Amniotic epithelial cell (primary cell): ENCODE results near the gene MTHFD1L.

Experiments
- DNase-seq: peaks from one replicate; pipeline ENCODE4 v3.0.0-alpha.2; 2010; ENCODE audit warnings: low read depth

The MTHFD1L gene

GRCh38 chr6:150991487-150991886 is 126.0 kb downstream of the MTHFD1L start:
- no peak for DNase-seq

- DNase-seq, result no peak
Measured at GRCh38 chr6:150992262-150992661, 126.8 kb downstream of the MTHFD1L start.

DNA sequence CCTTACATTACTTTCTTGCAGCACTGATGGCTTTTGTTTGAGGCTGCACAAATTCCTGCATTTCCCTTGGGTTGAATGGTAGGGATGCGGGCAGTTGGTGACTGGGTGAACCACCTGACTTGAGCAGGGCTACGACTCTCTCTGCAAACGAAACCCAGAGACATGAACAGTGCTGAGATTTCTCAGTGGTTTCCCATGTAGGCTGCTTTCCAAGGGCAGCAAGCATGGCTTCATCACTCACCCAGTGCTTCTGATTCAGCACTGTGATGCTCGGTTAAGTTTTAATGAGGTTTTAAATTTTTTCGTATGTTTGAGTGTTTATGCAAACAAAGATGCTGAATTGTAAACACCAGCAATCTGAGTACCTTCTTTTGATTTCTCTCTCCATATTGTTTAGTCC is 127.2 kb downstream of the MTHFD1L start:
- no peak for DNase-seq

- DNase-seq, result no peak
Measured at GRCh38 chr6:150993253-150993652, 127.8 kb downstream of the MTHFD1L start.

GRCh38 chr6:150994026-150994425 is 128.5 kb downstream of the MTHFD1L start:
- DNase-seq, result no peak

- no peak for DNase-seq
Measured at GRCh38 chr6:150996968-150997367, 131.5 kb downstream of the MTHFD1L start.

GRCh38 chr6:150999107-150999506 is 133.6 kb downstream of the MTHFD1L start:
- DNase-seq, result peak; percentile 69

DNA sequence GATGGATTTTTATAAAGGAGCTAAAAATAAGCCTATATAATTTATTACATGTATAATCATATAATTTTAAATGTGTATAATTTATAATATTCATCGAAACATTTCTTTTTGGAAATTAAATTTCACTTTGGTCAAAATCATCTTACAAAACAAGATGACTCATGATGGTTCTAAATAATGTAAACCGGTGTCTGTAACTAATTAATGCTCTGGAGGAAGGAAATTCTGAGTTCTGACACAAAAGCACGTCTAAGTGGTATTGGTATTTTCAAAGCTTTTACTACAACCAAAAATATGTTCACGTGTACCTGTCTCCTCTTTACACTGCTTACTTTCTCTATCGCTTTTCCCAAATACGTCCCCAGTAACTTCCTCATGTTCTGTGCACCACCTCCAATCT is 134.1 kb downstream of the MTHFD1L start:
- DNase-seq, result no peak

GRCh38 chr6:151001387-151002056 is 136.0 kb downstream of the MTHFD1L start:
- peak; percentile 46 for DNase-seq

DNA sequence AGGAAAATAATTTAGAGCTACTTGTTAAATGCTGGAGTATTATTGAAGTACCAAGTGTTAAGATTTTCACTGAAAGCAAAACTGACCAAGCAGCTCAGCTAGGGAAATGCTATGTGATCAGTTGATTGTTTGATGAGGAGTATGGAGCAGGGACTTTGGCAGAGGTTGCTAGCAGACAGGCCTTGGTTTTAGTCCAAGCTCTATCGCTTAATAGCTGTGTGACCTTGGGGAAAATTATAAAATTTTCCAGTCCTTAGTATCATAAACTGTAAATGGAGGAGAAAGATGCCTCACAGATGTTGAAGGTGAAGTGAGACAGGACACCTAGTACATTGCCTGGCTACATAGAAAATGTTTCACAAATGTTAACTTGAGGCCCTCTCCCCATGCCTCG is 136.6 kb downstream of the MTHFD1L start:
- no peak for DNase-seq

DNA sequence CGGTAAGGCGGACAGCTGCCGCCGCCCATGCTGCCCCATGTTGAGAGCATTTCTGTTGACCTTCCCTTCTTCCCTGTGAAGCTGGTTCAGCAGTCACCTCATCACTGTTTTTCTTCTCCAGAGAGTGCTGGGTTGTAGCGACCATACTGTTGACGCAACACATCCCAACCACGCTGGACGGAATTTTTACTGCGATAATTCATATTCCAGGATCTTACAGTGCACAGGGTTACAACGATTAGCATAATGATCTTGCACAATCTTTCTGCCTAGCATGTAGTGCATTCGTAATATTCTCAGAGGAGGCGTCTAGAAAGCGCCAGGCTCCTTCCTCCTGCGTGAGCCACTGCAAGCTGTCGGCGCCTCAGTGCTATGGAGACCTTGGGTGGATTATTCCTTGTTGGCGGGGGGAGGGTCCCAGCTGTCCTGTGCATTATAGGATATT is 137.0 kb downstream of the MTHFD1L start:
- peak; percentile 73 for DNase-seq

- DNase-seq, result peak; percentile 94
Measured at GRCh38 chr6:151004383-151005024, 139.0 kb downstream of the MTHFD1L start.

GRCh38 chr6:151005164-151005563 is 139.7 kb downstream of the MTHFD1L start:
- no peak for DNase-seq

DNA sequence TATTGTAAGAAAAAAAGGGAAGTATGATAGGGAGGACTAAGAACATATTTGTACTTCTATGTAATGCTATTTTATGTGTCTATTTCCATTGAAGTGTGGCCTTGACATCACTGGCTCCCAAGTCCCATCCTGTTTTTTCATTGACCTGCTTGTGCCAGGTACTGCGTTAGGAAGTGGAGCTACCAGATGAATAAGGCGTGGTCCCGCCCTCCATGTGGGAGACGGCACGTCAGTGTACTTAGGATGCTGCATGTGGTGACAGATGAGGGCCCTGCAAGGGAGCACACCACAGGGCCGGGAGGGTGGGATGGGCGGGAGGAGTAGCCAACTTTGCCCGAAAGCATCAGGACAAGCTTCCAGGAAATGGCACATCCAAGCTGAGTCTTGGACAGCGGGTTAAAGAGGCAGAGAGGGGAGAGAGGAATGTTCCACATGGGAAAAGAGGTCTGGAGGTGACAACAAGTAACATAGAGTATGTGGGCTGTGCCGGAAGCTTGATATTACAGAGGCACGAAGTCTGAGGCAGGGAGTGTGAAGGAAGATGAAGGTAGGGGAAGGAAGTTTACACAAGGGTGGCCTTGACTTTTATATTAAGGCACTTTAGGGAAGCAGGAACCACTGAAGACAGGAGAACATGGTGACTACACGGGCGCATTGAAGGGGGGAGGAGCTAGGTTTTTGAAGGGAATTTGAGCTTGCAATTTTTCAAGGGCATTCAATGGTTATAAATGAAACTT is 140.6 kb downstream of the MTHFD1L start:
- DNase-seq, result no peak

- no peak for DNase-seq
Measured at GRCh38 chr6:151007076-151007475, 141.6 kb downstream of the MTHFD1L start.

DNA sequence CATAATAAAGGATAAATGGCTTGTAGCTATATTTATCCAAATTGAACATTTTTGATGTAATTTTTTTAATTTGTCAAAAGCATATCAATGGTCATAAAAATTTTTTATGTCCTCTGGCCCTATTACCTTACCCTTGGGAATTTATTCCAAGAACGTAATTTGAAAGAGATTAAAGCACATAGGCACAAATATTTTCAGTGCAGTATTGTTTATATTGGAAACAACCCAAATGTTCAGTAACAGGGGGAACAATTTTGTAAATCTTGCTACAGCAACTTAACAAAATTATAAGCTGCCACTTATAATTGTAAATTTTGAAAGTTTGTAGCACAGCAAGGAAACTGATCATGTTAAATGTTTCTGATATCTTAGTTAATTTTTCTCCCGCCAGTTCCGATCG is 142.4 kb downstream of the MTHFD1L start:
- DNase-seq, result no peak

GRCh38 chr6:151008425-151008824 is 142.9 kb downstream of the MTHFD1L start:
- no peak for DNase-seq

GRCh38 chr6:151009576-151009975 is 144.1 kb downstream of the MTHFD1L start:
- DNase-seq, result no peak

DNA sequence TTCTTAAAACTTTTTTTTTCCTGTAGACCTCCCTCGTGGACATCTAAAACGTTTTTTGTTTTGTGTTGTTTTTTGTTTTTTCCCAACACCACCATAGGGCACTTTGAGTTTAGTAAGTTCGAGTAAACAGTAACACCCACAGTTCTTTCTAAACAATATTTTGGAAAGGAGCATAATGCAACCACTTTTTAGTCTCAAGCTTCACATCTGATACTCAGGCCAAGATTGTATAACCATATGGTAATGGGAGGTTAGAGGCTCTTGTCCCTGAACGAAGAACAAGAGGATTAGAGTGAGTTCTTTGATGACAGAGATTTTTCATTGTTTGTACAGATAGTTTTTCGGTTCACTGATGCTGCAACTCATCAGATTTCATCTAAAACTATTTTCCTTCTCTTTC is 144.6 kb downstream of the MTHFD1L start:
- DNase-seq, result no peak

DNA sequence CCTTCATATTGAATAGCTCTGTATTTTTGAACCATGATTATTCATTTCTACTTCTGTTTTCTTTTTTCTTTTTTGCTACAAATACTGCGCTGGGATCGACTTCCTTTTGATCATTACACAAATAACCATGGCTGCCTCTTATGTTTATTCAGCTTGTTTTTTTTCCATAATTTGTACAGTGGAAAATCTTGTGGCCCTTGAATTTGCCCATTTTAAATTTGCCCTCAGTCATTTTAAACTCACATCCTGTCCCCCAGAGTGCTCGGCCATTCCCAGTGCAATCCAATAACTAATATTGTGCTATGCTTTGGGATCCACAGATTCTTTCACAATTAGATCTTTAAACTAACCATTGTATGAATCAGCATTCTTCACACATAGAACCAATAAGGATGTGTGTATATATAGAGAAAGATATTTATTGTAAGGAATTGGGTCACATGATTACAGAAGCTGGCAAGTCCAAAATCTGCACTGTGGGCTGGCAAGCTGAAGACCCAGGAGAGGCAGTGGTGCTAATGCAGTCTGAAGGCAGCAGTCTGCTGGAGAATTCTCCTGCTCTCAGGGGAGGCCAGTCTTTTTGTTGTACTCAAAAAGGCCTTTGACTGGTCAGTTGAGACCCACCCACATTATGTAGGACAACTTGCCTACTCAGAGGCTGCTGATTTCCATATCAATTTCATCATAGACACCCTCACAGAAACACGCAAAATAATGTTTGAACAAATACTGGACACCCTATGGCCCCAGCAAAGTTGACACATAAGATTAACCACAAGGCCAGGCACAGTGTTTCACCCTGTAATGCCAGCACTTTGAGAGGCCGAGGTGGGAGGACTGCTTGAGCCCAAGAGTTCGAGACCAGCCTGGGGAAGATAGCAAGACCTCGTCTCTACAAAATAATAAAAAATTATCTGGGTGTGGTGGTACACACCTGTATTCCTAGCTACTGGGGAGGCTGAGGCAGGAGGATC is 147.1 kb downstream of the MTHFD1L start:
- DNase-seq, result no peak

GRCh38 chr6:151014404-151015100 is 149.1 kb downstream of the MTHFD1L start:
- peak; percentile 57 for DNase-seq
